Thymus (tissue), 11 donors: ENCODE measurements around the gene PLSCR2. TPM values are rescaled to one million over a fixed set of nuclear protein-coding genes. Genes with fewer than 3 reads are reported as not detected.
"Not testable (repeated sequence)": the region's sequence is repeated elsewhere in the genome, so short reads cannot be mapped to it uniquely, and the experiment has no call there.

ENCODE experiments used
- DNase-seq, 9 donors: peaks; one replicate each; pipeline ENCODE4 v3.0.0-alpha.2; 2013; ENCODE audit warnings: low spot score in 9 of 9, low read depth in 6 of 9, missing footprints in 1 of 9
- H3K27ac ChIP-seq, 2 donors: one replicate each; pipeline ENCODE4 v1.5.1; 2013; ENCODE audit warnings: control low read depth in 1 of 2, low read depth in 1 of 2, low read length in 1 of 2, mild to moderate bottlenecking in 1 of 2, moderate library complexity in 1 of 2
- H3K27me3 ChIP-seq, 2 donors: one replicate each; pipeline ENCODE4 v1.5.1; 2013; ENCODE audit warnings: low read length in 1 of 2; ENCODE audit not compliant: control insufficient read depth in 2 of 2, insufficient read depth in 1 of 2
- H3K36me3 ChIP-seq, 2 donors: one replicate each; pipeline ENCODE4 v1.5.1; 2013; ENCODE audit warnings: low read length in 1 of 2, mild to moderate bottlenecking in 1 of 2, moderate library complexity in 1 of 2; ENCODE audit not compliant: control insufficient read depth in 2 of 2, insufficient read depth in 2 of 2
- H3K4me1 ChIP-seq, 2 donors: one replicate each; pipeline ENCODE4 v1.5.1; 2013; ENCODE audit warnings: low read length in 2 of 2; ENCODE audit not compliant: control insufficient read depth in 2 of 2, insufficient read depth in 2 of 2
- H3K4me3 ChIP-seq, 2 donors: one replicate each; pipeline ENCODE4 v1.5.1; 2013; ENCODE audit warnings: low read length in 2 of 2, control low read depth in 1 of 2, mild to moderate bottlenecking in 1 of 2
- H3K9me3 ChIP-seq, 2 donors: one replicate each; pipeline ENCODE4 v1.5.1; 2013; ENCODE audit warnings: low read length in 1 of 2, mild to moderate bottlenecking in 1 of 2; ENCODE audit not compliant: control insufficient read depth in 2 of 2, insufficient read depth in 1 of 2
- WGBS: extraction: QIAGEN DNeasy Blood & Tissue Kit; methylation state at CpG from one replicate; pipeline ENCODE4 v1.1.7; 2013; 5-methylcytosine and 5-hydroxymethylcytosine counted together
- polyA plus RNA-seq: library from polyadenylated mRNA; stranded (reverse); fragments of 200-250 nt; gene quantifications from one replicate; pipeline ENCODE4 v1.2.3, GENCODE V29; 2013
- total RNA-seq: library from RNA; stranded (reverse); fragments of 120-200 nt; gene quantifications from one replicate; pipeline ENCODE4 v1.2.4, GENCODE V29; 2013
- donor health status: healthy.

PLSCR2 gene
- total and polyA plus RNA-seq, 2 donors, result 0.16 to 0.28 TPM

DNA sequence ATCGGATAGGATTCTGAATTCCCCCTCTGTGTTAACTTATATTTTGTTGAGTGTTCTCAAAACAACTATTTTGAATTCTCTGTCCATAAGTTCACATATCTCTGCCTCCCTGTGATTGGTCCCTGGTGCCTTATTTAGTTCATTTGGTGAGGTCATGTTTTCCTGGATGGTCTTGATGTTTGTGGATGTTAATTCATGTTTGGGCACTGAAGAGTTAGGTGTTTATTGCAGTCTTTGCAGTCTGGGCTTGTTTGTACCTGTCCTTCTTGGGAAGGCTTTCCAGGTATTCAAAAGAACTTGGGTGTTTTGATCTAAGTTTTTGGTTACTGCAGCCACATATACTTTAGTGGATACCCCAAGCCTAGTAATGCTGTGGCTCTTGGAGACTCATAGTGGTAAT is 23.3 kb downstream of the PLSCR2 start:
- H3K36me3 ChIP-seq, result no peaks in the 10 kb centered on the region
- H3K27me3 ChIP-seq, result no peaks in the 10 kb centered on the region
- no peak overlapping the region for H3K27ac ChIP-seq
- DNase-seq, result no peak
- peaks cover 0 to 4% of the 10 kb centered on the region in 2 donors for H3K9me3 ChIP-seq
- no peaks in the 10 kb centered on the region for H3K4me1 ChIP-seq
- H3K4me3 ChIP-seq, result no peak overlapping the region
- 97% methylated on average over 1 of the region's 1 CpG for WGBS

DNA sequence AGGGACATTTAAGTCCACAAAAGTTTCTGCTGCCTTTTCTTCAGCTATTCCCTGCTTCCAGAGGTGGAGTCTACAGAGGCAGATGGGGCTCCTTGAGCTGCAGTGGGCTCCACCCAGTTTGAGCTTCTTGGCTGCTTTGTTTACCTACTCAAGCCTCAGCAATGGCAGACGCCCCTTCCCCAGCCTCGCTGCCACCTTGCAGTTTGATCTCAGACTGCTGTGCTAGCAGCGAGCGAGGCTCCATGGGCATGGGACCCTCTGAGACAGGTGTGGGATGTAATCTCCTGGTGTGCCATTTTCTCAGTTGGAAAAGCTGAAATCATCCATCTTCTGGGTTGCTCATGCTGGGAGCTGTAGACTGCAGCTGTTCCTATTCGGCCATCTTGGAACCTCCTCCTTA is 29.1 kb downstream of the PLSCR2 start:
- H3K9me3 ChIP-seq, H3K4me3 ChIP-seq, H3K27me3 ChIP-seq, H3K27ac ChIP-seq, H3K4me1 ChIP-seq, DNase-seq, H3K36me3 ChIP-seq: not testable (repeated sequence)
- 90% methylated on average over 5 of the region's 5 CpGs for WGBS

DNA sequence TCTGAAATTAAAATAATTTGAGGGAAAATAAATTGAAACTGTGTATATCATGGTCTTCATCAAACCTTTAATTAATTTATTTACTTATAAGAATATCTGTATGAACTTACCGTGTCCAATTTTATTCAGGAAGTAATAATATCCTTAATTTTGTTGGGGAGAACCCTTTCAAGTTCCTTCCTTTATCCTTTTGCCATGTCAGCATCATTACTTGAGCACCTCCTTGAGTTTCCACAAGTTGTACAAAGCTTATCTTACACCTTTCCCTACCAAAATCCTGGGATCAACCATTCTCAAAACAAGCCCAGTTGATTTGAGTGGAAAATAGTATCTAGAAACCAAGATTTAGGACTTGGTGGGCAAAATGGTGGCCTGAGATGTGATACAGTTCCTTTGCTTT is 37.3 kb downstream of the PLSCR2 start:
- H3K4me1 ChIP-seq, result no peaks in the 10 kb centered on the region
- H3K9me3 ChIP-seq, result no peaks in the 10 kb centered on the region
- WGBS, result 94% methylated on average over 1 of the region's 1 CpG
- H3K36me3 ChIP-seq, result no peaks in the 10 kb centered on the region
- no peaks in the 10 kb centered on the region for H3K27me3 ChIP-seq
- H3K4me3 ChIP-seq, result no peak overlapping the region
- no peak for DNase-seq
- H3K27ac ChIP-seq, result no peak overlapping the region

DNA sequence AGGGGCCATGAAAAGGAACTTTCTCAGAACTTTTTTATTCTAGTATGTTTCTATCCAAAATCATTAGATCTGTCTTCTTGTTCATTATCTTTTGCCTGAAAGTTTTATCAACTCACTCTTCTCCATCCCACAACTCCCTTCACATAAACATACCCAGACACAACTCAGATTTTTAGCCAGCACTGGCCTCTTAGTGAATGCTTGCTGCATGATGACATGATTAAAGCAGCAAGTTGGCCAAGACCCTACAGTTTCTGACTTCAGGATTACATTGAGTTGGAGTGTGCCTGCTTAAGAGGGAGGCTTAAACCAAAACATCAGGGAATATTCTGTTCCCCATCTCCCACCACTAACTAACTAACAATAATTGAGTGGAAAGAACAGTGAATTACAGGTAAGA is 38.1 kb downstream of the PLSCR2 start:
- Histone ChIP-seq H3K36me3 (no peaks in the 10 kb centered on the region), H3K9me3 (no peaks in the 10 kb centered on the region), H3K27ac (no peak overlapping the region), H3K27me3 (no peaks in the 10 kb centered on the region), H3K4me3 (no peak overlapping the region), H3K4me1 (no peaks in the 10 kb centered on the region)
- no peak for DNase-seq

DNA sequence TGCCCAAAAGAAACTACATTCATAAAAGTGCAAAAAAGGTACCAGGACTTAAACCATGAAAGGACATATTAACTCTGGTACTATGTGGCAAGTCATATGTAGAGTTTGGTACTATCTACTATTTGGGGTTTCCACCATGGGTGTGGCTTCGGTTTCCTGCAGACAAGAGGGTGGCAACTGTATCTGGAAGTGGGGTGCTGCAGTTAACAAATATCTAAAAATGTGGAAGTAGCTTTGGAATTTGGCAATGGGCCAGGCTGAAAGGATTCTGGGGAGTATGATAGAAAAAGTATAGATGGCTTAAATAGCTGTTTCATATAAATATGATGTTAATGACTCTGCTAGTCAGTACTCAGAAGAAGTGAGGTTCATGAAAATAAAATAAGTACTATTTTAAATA is 44.0 kb downstream of the PLSCR2 start:
- Histone ChIP-seq H3K36me3 (no peaks in the 10 kb centered on the region), H3K27me3 (no peaks in the 10 kb centered on the region), H3K27ac (no peak overlapping the region), H3K4me1 (no peaks in the 10 kb centered on the region), H3K9me3 (no peaks in the 10 kb centered on the region), H3K4me3 (no peak overlapping the region)
- no peak for DNase-seq
- WGBS, result 91% methylated on average over 1 of the region's 1 CpG

DNA sequence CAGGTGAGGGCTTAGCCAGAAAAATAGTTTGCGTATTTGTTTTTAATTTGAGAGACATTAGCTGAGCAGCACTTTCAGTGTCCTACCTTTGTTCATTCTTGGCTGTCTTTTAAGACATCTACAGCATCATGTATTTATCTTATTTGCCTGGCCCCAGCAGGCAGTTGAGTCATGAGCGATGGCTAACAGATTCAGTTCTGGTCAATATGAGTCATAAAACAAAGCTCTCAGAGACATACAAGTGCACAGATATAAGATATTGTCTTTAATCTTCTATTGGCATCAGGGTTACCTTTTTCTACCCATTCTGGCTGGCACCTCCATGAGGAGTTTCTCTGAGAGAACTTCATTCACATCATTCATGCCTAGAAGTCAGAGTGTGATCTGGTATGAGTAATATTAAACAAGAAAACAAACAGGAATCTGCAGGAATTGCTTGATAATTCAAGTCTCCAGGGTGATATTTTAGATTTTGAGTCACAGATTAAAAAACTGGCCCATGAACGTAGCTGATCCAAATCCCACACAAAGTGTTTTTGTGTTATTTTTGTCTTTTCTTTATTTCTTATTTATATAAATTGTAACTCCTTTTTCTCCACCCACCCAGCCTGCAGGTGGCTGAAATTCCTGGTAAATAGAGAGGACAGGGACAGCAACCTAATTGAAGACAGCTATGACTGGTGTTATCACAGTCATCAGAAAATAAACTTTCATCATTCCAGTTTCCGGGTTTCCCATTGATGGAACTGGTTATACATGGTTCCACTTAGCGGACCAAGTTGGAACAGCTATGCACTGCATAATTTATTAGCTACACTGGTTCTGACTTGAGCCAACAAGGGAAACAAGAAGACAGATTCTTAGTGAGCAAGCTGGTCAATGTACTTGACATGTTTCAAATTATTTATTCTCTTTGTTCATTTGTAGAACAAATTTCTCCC is 47.3 kb downstream of the PLSCR2 start:
- 94% methylated on average over 5 of the region's 5 CpGs for WGBS
- DNase-seq, result no peak
- no peak overlapping the region for H3K4me3 ChIP-seq

DNA sequence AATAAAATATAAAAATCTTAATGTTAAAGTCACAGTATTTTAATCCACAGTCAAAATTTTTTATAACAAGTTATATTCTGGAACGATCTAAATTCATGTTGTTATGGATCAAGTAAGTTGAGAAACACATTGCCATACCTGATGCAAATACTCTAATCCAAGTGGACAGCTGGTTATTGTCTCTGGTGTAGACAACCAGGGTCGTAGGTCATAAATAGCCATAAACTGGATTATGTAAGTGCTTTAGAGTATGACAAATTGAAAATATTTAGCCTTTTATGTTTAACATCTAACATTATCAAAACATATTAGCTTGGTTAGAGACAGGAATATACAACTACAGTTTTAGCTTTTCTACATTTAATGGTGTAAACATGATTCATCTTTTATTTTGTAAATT is 53.0 kb downstream of the PLSCR2 start:
- H3K9me3 ChIP-seq, result peaks cover 1 to 8% of the 10 kb centered on the region in 2 donors
- DNase-seq, result no peak
- H3K36me3 ChIP-seq, result no peaks in the 10 kb centered on the region
- H3K4me3 ChIP-seq, result no peak overlapping the region
- no peaks in the 10 kb centered on the region for H3K4me1 ChIP-seq
- H3K27me3 ChIP-seq, result no peaks in the 10 kb centered on the region
- no peak overlapping the region for H3K27ac ChIP-seq
- WGBS, result 92% methylated on average over 2 of the region's 2 CpGs

More for the DNA sequence above, 47.3 kb downstream of the PLSCR2 start:
- Histone ChIP-seq H3K36me3 (no peaks in the 10 kb centered on the region), H3K4me1 (no peaks in the 10 kb centered on the region), H3K27me3 (no peaks in the 10 kb centered on the region), H3K27ac (no peak overlapping the region), H3K9me3 (no peaks in the 10 kb centered on the region)

DNA sequence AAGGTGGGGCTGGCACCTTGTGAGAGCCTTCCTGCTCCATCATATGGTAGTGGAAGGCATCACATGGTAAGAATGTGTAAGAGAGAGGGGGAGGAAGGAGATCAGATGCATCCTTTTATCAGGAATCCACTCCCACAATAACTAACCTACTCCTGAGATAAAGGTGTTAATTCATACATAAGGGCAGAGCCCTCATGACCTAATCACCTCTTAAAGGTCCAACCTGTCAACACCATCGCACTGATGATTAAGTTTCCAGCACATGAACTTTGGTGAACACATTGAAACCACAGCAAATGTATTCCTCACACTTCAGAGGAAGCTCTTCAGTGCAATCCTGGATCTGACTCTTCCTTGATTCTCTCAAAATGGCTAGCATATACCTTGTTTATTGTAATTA is 55.4 kb downstream of the PLSCR2 start:
- DNase-seq, result no peak
- H3K4me1 ChIP-seq, result no peaks in the 10 kb centered on the region
- no peak overlapping the region for H3K4me3 ChIP-seq
- no peaks in the 10 kb centered on the region for H3K36me3 ChIP-seq
- no peaks in the 10 kb centered on the region for H3K27me3 ChIP-seq
- peaks cover 1 to 19% of the 10 kb centered on the region in 2 donors for H3K9me3 ChIP-seq
- WGBS, result 88% methylated on average over 1 of the region's 1 CpG
- no peak overlapping the region for H3K27ac ChIP-seq

DNA sequence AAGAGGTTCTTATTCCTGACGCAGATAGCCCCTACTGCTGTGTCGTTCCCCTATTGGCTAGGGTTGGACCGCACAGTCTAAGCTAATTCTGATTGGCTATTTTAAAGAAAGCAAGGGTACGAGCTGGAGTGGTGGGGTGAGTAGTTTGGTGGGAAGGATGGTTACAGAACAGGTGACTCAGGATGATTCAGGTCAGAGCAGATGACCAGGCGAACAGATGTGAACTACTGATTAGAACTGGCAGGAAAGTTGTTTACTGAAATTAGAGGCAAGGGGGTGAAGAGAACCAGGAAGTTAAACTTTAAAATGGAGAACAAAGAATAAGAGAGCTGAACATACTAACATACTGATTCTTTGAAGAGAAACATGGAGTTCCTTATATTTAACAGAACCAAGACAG is 56.6 kb downstream of the PLSCR2 start:
- H3K36me3 ChIP-seq, H3K27me3 ChIP-seq, H3K4me3 ChIP-seq, DNase-seq, H3K4me1 ChIP-seq, H3K27ac ChIP-seq: not testable (repeated sequence)
- H3K9me3 ChIP-seq, result peaks cover 1 to 23% of the 10 kb centered on the region in 2 donors
- WGBS, result 97% methylated on average over 5 of the region's 5 CpGs
